Nephron (organoid): Measurements from ENCODE around the gene SLC38A2.

ENCODE experiments used
- H3K27ac Mint-ChIP-seq, 3 experiments: 2 replicates each; pipeline ENCODE4 v1.8.0; 2020; ENCODE audit warnings: mixed read lengths in 3 of 3, mild to moderate bottlenecking in 2 of 3, moderate library complexity in 1 of 3
- H3K27me3 Mint-ChIP-seq: 2 replicates; pipeline ENCODE4 v1.8.0; 2021; ENCODE audit warnings: low read depth, mild to moderate bottlenecking, moderate library complexity, mixed read lengths
- H3K36me3 Mint-ChIP-seq: 2 replicates; pipeline ENCODE4 v1.8.0; 2020; ENCODE audit warnings: low read depth, mixed read lengths
- H3K4me1 Mint-ChIP-seq: 2 replicates; pipeline ENCODE4 v1.8.0; 2020; ENCODE audit warnings: mixed read lengths
- H3K4me3 Mint-ChIP-seq, 3 experiments: 2 replicates each; pipeline ENCODE4 v1.8.0; 2020; ENCODE audit warnings: mild to moderate bottlenecking in 3 of 3, mixed read lengths in 3 of 3, moderate library complexity in 2 of 3
- H3K9me3 Mint-ChIP-seq: 2 replicates; pipeline ENCODE4 v1.8.0; 2020; ENCODE audit warnings: mixed read lengths
- CTCF ChIP-seq, 3 experiments: fragments of 200-600 bp; sonication (generic); IDR thresholded peaks; one replicate each; pipeline ENCODE4 v1.5.0; 2021; ENCODE audit warnings: antibody characterized with exemption in 3 of 3; ENCODE audit not compliant: unreplicated experiment in 3 of 3

Gene SLC38A2

GRCh38 chr12:46412857-46413256 lies 40.3 kb upstream of the SLC38A2 start:
- Mint-ChIP-seq H3K4me1 (peaks cover 36% of the 10 kb centered on the region), H3K9me3 (peaks cover 1% of the 10 kb centered on the region), H3K36me3 (peaks cover 3% of the 10 kb centered on the region), H3K27me3 (no peaks in the 10 kb centered on the region), H3K27ac (peak overlapping the region in 2 of 3 experiments; percentile 45 to 65), H3K4me3 (no peak overlapping the region)
- no peak for TF ChIP-seq CTCF (IDR thresholded peaks at IDR 0.05; ENCODE audit: unreplicated experiment in 3 of 3)

- peaks cover 43% of the 10 kb centered on the region for H3K4me1 Mint-ChIP-seq
- TF ChIP-seq CTCF (IDR thresholded peaks at IDR 0.05; ENCODE audit: unreplicated experiment in 3 of 3): no peak
- no peak overlapping the region for H3K4me3 Mint-ChIP-seq
- H3K27ac Mint-ChIP-seq: no peak overlapping the region
- H3K9me3 Mint-ChIP-seq: no peaks in the 10 kb centered on the region
- peaks cover 3% of the 10 kb centered on the region for H3K27me3 Mint-ChIP-seq
- no peaks in the 10 kb centered on the region for H3K36me3 Mint-ChIP-seq
Observed at GRCh38 chr12:46410495-46410894, 37.9 kb upstream of the SLC38A2 start.

- peak overlapping the region in 2 of 3 experiments; percentile 47 to 99 for H3K27ac Mint-ChIP-seq
- H3K4me3 Mint-ChIP-seq: no peak overlapping the region
- H3K9me3 Mint-ChIP-seq: no peaks in the 10 kb centered on the region
- H3K4me1 Mint-ChIP-seq: peaks cover 40% of the 10 kb centered on the region
- no peaks in the 10 kb centered on the region for H3K36me3 Mint-ChIP-seq
- H3K27me3 Mint-ChIP-seq: peaks cover 4% of the 10 kb centered on the region
- no peak for TF ChIP-seq CTCF (IDR thresholded peaks at IDR 0.05; ENCODE audit: unreplicated experiment in 3 of 3)
Observed at GRCh38 chr12:46409974-46410373, 37.4 kb upstream of the SLC38A2 start.

DNA sequence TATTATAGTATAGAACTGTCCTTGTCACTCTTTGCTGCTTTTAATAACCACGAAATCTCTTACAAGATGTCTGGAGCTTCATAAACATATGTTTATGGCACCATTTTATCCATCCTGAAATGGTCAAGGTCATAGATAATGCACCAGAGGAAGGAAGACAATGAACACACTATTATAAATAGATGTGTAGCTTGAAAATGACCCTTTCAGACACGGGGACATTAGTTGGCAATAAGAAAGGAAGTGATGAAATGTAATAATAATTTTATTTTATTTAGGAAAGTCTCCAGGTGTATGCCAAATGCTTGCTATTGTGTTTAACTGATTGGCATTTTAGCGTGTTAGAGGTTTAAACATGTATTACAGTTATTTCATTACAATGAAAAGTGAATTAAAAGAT lies 36.8 kb upstream of the SLC38A2 start:
- peak overlapping the region; percentile 95 to 99 (median 98) for H3K27ac Mint-ChIP-seq
- H3K9me3 Mint-ChIP-seq: no peaks in the 10 kb centered on the region
- no peaks in the 10 kb centered on the region for H3K36me3 Mint-ChIP-seq
- no peak overlapping the region for H3K4me3 Mint-ChIP-seq
- H3K4me1 Mint-ChIP-seq: peaks cover 39% of the 10 kb centered on the region
- peaks cover 4% of the 10 kb centered on the region for H3K27me3 Mint-ChIP-seq
- no peak for TF ChIP-seq CTCF (IDR thresholded peaks at IDR 0.05; ENCODE audit: unreplicated experiment in 3 of 3)

- no peak for TF ChIP-seq CTCF (IDR thresholded peaks at IDR 0.05; ENCODE audit: unreplicated experiment in 3 of 3)
- Mint-ChIP-seq H3K9me3 (no peaks in the 10 kb centered on the region), H3K4me1 (peaks cover 42% of the 10 kb centered on the region), H3K36me3 (no peaks in the 10 kb centered on the region), H3K27me3 (peaks cover 4% of the 10 kb centered on the region), H3K4me3 (peak overlapping the region in 2 of 3 experiments; percentile 61 to 74), H3K27ac (peak overlapping the region; percentile 95 to 99 (median 98))
Observed at GRCh38 chr12:46408441-46408840, 35.9 kb upstream of the SLC38A2 start.

GRCh38 chr12:46407361-46407760 lies 34.8 kb upstream of the SLC38A2 start:
- peaks cover 4% of the 10 kb centered on the region for H3K27me3 Mint-ChIP-seq
- H3K27ac Mint-ChIP-seq: peak overlapping the region; percentile 95 to 99 (median 98)
- TF ChIP-seq CTCF (IDR thresholded peaks at IDR 0.05; ENCODE audit: unreplicated experiment in 3 of 3): no peak
- H3K9me3 Mint-ChIP-seq: no peaks in the 10 kb centered on the region
- H3K4me3 Mint-ChIP-seq: no peak overlapping the region
- peaks cover 50% of the 10 kb centered on the region for H3K4me1 Mint-ChIP-seq
- no peaks in the 10 kb centered on the region for H3K36me3 Mint-ChIP-seq
